Measurements from ENCODE around the gene PCP4L1.

- TF ChIP-seq POLR2A (IDR thresholded peaks at IDR 0.05): no peak
- TF ChIP-seq CTCF (IDR thresholded peaks at IDR 0.05): no peak
Observed at GRCh38 chr1:161266202-161266601, 7.7 kb downstream of the PCP4L1 start.
